NCI-H1436 (cell line): ENCODE results near the gene SPZ1.
A peak's percentile ranks its signal among the peaks of the same experiment; 100 is the strongest.
"Not testable (repeated sequence)": the region's sequence is repeated elsewhere in the genome, so short reads cannot be mapped to it uniquely, and the experiment has no call there.

Experiments
- DNase-seq: peaks from one replicate; lab custom pipeline; 2025; lab: John Stamatoyannopoulos, UW

Gene SPZ1

DNA sequence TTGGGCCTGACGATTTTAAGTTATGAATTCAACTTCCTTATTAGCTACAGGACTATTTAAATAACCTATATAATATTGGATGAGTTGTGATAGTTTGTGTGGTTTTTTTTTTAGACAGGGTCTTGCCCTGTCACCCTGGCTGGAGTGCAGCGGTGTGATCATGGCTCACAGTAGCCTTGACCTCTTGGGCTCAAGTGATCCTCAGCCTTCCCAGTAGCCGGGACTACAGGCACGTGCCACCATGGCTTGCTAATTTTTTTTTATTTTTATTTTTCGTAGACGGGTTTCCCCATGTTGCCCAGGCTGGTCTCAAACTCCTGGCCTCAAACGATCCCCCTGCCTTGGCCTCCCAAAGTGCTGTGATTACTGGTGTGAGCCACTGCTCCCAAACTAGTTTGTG, 17.6 kb downstream of the SPZ1 start:
- DNase-seq = no peak

DNA sequence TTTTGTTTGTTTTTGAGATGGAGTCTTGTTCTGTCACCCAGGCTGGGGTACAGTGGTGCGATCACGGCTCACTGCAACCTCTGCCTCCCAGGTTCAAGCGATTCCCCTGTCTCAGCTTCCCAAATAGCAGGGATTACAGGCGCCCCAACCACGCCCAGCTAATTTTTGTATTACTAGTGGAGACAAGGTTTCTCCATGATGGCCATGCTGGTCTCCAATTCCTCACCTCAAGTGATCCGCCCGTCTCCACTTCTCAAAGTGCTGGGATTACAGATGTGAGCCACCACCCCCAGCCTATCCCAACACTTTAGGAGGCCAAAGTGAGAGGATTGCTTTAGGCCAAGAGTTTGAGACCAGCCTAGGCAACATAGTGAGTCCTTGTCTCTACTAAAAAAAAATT, 19.3 kb downstream of the SPZ1 start:
- DNase-seq = no peak

DNA sequence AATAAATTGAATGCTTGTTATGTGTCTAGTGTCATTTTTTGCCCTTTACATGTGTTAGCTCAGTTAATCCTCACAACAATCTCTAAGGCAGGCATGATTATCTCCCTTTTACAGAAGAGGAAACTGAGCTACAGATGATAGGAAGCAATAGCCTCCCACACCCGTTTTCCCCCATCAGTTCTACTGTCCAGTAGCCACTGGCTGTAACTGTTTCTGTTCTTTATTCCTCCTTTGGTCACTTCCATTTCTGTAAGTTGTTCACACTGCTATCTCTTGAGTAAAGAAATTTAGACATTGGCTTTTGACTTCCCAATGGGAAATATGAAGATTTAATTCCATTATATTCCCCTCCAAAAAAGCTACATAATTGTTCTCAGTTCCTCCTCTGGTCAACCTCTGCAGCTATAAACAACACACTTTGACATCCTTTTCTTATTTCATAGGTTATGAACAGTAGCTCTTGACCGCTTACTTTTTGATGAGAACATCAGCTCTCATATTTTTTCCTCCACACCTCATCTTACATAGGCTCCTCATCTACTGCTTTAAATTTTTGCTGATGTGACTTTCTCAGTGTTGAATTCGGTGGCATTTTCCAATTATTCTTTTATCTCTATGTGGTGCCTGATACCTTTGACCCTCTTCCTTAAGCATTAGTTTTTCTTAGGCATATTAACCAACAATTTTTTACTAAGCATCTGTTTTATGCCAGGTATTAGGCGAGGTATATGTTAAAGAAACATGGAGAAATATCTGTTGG, 21.4 kb downstream of the SPZ1 start:
- no peak for DNase-seq

DNA sequence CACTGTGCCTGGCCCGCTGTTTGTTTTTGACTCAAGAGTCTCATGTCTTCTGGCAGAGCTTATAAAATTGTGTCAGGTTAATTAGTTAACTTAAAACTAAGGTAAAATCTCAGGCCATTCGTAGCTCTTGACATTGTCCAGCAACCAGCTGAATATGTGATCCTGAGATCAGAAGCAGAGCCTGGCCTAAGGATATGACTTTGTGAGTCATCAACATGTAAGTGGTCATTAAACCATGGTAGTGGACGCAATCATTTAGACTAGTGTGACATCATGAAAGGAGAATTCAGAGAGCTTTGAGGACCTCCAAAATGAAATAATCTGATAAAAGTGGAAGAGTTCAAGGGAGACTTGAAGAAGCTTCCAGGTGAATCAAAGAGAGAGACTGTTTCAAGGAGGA, 23.3 kb downstream of the SPZ1 start:
- DNase-seq = no peak

DNA sequence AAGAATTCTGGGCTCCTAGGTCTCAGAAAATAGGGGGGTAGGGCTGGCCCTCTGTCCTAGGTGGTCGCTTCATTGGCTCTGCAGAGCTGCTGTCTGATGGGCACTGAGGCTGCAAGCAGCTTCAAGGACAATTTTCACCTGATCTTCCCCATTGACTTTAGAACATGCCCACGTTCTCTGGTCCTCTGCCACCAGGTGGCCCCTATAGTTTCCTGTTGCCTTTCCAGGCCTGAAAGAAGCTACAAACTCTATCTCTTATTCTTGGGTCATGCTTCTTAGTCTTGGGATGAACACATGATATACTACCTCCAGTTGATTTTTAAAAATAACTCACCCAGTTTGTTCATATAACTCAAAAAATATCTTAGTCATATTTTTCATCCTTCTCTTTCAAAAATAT, 26.3 kb downstream of the SPZ1 start:
- DNase-seq = peak; percentile 21

DNA sequence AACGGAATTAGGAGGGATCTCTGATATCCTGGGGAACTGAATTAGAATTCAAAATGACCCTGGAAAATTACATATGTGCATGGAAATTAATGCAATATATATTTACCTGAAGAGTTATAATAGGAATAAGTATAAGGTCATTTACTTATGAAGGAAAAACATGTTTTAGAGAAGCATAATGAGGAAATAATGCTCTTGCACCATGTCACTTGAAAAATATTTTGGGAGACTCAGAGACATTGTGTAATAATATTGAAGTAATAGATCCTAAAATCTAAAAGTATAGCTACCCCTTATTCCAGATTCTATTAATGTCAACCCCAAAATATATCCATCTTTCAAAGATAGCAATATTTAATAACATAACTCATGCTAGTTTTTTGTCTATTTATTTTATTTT, 28.4 kb downstream of the SPZ1 start:
- DNase-seq = no peak

DNA sequence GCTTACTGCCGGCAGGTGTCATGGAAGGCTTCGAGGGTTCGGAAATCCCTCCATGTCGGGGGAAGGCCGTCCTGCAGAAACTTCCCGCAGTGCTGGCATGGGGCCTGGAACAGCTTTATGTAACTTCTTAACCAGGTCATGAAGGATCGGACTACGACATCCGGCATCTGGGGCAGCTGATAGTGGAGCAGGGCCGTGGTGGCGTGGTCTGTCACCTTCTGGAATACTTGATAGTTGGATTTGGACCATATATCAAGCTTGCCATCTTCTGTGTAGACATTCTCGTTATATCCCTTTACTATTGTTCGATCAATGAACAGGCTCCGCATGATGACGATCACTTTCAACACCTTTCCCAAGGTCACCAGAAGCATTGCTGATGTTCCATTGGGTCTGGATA, 31.2 kb downstream of the SPZ1 start:
- DNase-seq = not testable (repeated sequence)

DNA sequence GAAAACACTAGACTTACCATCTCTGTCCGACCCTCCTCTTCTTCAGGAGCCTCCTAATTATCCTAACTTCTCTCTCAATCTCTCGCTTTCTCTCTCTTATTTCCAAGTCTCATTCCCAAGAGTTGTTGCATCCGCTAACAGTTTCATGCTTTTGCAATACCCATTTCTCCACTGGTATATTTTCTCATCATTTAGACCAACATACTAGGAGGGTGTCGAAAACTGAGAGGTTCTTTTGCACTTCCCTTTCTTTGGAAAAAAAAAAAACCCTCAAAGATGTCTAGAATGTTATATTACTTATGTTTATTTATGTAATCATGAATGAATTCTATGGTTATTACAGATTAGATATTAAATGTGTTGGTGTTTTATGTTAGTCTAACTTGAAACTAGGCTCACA, 35.9 kb downstream of the SPZ1 start:
- no peak for DNase-seq

DNA sequence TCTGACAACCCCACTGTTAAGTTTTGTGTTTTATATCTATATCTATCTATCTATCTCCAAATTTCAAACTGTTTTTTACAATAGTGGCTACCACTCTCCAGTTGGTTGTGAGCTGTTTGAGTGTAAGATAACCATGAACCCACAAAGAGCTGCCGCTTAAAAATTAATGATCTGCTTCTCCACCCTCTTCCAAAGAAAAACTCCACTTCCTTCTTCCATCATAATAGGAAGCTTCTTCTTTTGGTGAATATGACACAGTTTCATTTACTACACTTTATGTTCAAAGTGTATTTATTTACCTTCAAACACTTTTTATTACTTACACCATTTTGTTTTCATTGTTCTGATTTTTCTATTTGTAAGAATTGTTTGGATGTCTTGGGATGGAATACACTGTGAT, 37.9 kb downstream of the SPZ1 start:
- DNase-seq = no peak

DNA sequence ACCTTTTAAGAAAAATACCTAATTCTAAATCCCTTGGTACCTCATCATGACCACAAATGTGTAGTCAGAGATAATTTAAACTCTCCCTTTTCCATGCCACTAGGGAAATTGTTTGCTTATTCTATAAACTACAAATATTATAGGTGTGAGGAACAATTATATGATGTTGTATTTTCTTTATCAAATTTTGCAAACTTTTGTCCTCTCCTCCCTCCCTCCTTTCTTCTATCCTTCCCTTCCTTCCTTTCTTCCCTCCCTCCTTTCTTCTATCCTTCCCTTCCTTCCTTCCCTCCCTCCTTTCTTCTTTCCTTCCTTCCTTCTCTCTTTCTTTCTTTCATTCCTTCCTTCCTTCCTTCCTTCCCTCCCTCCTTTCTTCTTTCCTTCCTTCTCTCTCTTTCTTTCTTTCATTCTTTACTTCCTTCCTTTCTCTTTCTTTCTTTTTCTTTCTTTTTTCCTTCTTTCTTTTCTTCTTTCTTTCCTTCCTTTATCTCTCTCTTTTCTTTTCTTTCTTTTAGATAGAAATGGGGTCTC, 41.2 kb downstream of the SPZ1 start:
- DNase-seq = no peak

DNA sequence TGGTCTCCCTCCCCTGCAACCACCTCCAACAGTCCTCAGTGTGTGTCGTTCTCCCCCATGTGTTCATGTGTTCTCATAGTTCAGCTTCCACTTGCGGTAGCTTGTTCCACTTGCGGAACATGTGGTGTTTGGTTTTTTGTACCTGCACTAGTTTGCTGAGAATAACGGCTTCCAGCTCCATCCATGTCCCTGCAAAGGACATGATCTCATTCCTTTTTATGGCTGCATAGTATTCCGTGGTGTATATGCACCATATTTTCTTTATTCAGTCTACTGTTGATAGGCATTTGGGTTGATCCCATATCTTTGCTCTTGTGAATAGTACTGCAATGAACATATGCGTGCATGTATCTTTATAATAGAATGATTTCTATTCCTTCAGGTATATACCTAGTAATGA, 45.1 kb downstream of the SPZ1 start:
- DNase-seq = no peak

DNA sequence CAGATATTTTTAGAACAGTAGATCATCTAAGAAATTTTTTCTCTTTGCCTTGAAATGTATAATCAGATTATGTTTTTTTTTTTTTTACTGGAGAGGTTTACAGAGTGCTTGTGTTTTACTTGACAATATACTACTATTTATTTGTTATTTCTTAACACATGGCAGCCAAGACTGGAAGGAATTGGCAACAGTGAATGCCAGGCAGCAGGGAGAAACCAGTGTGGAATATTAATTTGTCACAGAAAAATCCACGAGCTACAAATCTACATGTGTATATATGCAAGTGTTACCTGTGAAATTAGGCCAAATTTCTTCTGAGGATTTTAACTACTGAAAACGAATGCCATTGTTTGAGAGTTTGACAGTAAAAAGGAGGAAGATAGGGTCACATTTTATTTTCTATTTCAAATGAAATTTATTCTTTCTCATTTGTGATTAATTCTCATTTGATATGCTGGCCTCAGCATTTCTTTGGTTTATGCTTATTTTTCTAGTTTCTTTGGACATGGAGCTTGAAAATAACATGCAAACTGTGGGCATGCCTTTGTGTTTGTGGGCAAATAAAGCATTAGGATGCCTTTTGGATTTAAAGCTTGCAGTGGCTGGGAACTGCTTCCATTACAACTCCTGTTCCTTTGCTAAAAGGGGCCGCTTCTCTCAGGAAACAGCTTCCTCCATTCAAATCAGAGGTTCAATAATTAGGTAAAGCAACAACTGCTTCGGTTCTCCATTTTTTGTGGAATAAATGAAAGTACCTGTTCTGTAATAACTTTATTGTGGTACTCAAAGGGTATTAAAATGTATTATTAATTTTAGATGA, 49.1 kb downstream of the SPZ1 start:
- no peak for DNase-seq

DNA sequence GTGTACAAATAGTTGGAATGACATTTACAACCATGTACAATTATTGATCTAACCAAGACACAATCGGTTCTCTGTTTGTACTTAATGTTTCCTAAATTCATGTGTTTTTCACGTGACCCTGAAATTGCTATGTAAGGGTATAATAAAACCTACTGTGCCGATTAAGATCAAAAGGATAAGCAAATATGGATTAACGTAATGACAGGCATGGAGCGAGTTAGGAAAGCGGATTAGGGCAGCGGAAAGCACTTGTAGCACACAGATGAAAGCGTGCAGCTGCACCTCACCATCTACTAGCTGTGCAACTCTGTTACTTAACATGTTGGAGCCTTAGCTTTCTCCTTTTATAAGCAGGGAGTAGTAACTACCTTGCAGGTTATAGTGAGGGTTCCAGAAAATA, 49.7 kb downstream of the SPZ1 start:
- DNase-seq = peak; percentile 23

DNA sequence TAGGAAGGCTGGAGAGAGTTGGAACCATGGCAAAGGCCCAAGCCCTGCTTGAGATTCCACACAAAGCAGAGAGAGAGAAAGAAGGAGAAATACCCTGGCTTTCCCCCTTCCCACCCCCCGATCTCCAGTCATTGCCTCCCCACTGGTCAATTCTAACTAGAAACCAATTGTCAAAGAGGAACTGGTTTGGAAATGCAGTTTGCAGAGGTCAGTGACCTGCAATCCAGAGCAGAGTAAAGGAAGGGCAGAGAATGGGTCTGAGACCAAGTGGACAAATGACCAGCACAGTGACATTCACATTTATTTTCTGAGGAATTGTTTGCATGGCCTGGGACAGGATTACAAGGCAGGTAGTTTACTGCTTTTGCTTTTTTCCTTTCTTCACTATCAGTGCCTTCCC, 50.6 kb downstream of the SPZ1 start:
- no peak for DNase-seq
